Ovary (tissue), 3 donors: ENCODE data around the gene LRRTM4.

ENCODE experiments used
- EP300 ChIP-seq: sonication (generic); formaldehyde crosslinking; IDR thresholded peaks from one replicate; pipeline ENCODE4 v1.6.1; 2017; ENCODE audit warnings: antibody characterized with exemption
- TF ChIP-seq, protein P1 (sequence below), 3 donors: fragments of 450-650 bp in 2 of 3; fragments of 200-600 bp in 1 of 3; IDR thresholded peaks; one replicate each; pipeline versions ENCODE4 v1.5.1 to v1.8.0; 2016 to 2022; ENCODE audit warnings: antibody characterized with exemption in 3 of 3, mild to moderate bottlenecking in 1 of 3
- donor health status: DM: no; HTN: no; CAD: no.

GRCh38 chr2:77458216-77458615 lies 64.0 kb downstream of the LRRTM4 start:
- TF ChIP-seq EP300: no peak
- TF ChIP-seq, protein P1, sequence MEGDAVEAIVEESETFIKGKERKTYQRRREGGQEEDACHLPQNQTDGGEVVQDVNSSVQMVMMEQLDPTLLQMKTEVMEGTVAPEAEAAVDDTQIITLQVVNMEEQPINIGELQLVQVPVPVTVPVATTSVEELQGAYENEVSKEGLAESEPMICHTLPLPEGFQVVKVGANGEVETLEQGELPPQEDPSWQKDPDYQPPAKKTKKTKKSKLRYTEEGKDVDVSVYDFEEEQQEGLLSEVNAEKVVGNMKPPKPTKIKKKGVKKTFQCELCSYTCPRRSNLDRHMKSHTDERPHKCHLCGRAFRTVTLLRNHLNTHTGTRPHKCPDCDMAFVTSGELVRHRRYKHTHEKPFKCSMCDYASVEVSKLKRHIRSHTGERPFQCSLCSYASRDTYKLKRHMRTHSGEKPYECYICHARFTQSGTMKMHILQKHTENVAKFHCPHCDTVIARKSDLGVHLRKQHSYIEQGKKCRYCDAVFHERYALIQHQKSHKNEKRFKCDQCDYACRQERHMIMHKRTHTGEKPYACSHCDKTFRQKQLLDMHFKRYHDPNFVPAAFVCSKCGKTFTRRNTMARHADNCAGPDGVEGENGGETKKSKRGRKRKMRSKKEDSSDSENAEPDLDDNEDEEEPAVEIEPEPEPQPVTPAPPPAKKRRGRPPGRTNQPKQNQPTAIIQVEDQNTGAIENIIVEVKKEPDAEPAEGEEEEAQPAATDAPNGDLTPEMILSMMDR (IDR thresholded peaks at IDR 0.05): no peak
